Measurements from ENCODE around the gene SORCS2.

Gene SORCS2

GRCh38 chr4:7649741-7650531 lies 457.6 kb downstream of the SORCS2 start:
- peak; percentile 98 for DNase-seq

- DNase-seq: peak; percentile 40
Measured at GRCh38 chr4:7650606-7651385, 458.5 kb downstream of the SORCS2 start.

GRCh38 chr4:7651461-7651921 lies 459.2 kb downstream of the SORCS2 start:
- no peak for DNase-seq

GRCh38 chr4:7652006-7652405 lies 459.7 kb downstream of the SORCS2 start:
- no peak for DNase-seq

- DNase-seq: no peak
Measured at GRCh38 chr4:7652451-7652881, 460.1 kb downstream of the SORCS2 start.

- DNase-seq: no peak
Measured at GRCh38 chr4:7652906-7653305, 460.6 kb downstream of the SORCS2 start.

- DNase-seq: peak; percentile 39
Measured at GRCh38 chr4:7653510-7654369, 461.4 kb downstream of the SORCS2 start.

GRCh38 chr4:7654550-7655445 lies 462.5 kb downstream of the SORCS2 start:
- no peak for DNase-seq

- DNase-seq: no peak
Measured at GRCh38 chr4:7655511-7656243, 463.3 kb downstream of the SORCS2 start.

- no peak for DNase-seq
Measured at GRCh38 chr4:7656244-7656800, 464.0 kb downstream of the SORCS2 start.

- no peak for DNase-seq
Measured at GRCh38 chr4:7657545-7658297, 465.4 kb downstream of the SORCS2 start.

GRCh38 chr4:7658341-7659204 lies 466.2 kb downstream of the SORCS2 start:
- peak; percentile 36 for DNase-seq

GRCh38 chr4:7659429-7660175 lies 467.3 kb downstream of the SORCS2 start:
- DNase-seq: no peak

GRCh38 chr4:7660176-7661039 lies 468.1 kb downstream of the SORCS2 start:
- no peak for DNase-seq

GRCh38 chr4:7661066-7661748 lies 468.9 kb downstream of the SORCS2 start:
- DNase-seq: no peak

GRCh38 chr4:7661846-7662506 lies 469.6 kb downstream of the SORCS2 start:
- no peak for DNase-seq

Data from fibroblast of skin of right biceps (primary cell).